Measurements from ENCODE around the gene CAMK2B. TPM values are rescaled to one million over a fixed set of nuclear protein-coding genes. Genes with fewer than 3 reads are reported as not detected.

The CAMK2B gene
- total RNA-seq, 1 experiment from 2014 or later: 0.34 TPM

DNA sequence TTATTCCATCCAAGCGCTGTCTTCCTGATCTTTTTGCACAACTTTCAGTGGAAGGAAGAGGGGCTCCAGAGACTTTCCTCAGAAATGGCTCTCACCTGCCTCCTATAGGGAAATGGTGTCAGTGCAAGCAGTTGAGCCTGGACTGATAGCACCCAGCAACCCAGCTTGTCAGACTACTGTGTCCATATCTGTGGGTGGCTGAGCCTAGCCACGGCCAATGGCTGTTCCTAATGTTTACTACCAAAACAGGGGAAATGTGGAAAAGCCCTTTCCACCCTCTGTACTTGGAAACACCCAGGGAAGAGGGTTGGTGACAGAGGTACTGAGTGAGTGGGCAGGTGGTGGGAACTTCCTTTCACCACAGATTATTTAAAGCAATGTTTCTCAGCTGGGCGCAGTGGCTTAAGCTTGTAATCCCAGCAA is 128.9 kb downstream of the CAMK2B start:
- TF ChIP-seq, protein P1, sequence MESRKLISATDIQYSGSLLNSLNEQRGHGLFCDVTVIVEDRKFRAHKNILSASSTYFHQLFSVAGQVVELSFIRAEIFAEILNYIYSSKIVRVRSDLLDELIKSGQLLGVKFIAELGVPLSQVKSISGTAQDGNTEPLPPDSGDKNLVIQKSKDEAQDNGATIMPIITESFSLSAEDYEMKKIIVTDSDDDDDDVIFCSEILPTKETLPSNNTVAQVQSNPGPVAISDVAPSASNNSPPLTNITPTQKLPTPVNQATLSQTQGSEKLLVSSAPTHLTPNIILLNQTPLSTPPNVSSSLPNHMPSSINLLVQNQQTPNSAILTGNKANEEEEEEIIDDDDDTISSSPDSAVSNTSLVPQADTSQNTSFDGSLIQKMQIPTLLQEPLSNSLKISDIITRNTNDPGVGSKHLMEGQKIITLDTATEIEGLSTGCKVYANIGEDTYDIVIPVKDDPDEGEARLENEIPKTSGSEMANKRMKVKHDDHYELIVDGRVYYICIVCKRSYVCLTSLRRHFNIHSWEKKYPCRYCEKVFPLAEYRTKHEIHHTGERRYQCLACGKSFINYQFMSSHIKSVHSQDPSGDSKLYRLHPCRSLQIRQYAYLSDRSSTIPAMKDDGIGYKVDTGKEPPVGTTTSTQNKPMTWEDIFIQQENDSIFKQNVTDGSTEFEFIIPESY (IDR thresholded peaks at IDR 0.05; ENCODE audit: extremely low read depth, insufficient replicate concordance, low read length): no peak
- TF ChIP-seq MAX (IDR thresholded peaks at IDR 0.05): no peak
- TF ChIP-seq, protein P2, sequence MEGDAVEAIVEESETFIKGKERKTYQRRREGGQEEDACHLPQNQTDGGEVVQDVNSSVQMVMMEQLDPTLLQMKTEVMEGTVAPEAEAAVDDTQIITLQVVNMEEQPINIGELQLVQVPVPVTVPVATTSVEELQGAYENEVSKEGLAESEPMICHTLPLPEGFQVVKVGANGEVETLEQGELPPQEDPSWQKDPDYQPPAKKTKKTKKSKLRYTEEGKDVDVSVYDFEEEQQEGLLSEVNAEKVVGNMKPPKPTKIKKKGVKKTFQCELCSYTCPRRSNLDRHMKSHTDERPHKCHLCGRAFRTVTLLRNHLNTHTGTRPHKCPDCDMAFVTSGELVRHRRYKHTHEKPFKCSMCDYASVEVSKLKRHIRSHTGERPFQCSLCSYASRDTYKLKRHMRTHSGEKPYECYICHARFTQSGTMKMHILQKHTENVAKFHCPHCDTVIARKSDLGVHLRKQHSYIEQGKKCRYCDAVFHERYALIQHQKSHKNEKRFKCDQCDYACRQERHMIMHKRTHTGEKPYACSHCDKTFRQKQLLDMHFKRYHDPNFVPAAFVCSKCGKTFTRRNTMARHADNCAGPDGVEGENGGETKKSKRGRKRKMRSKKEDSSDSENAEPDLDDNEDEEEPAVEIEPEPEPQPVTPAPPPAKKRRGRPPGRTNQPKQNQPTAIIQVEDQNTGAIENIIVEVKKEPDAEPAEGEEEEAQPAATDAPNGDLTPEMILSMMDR (IDR thresholded peaks at IDR 0.05 in 2 of 3, conservative IDR thresholded peaks at IDR 0.05 in 1 of 3; ENCODE audit: borderline replicate concordance in 1 of 3, insufficient read depth in 1 of 3, low read depth in 2 of 3, low read length in 2 of 3): peak; percentile 74 to 82 (median 76); a peak in 5 of 6 replicates
- TF ChIP-seq YY1 (IDR thresholded peaks at IDR 0.05; ENCODE audit: extremely low read depth, insufficient replicate concordance, low read depth, low read length): no peak
- TF ChIP-seq EZH2phosphoT487 (IDR thresholded peaks at IDR 0.05; ENCODE audit: borderline replicate concordance): no peak
- no peak for TF ChIP-seq ATF3 (IDR thresholded peaks at IDR 0.05)
- no peak for TF ChIP-seq ELF1 (IDR thresholded peaks at IDR 0.05; ENCODE audit: borderline replicate concordance, low read depth)
- no peak for TF ChIP-seq CEBPB (IDR thresholded peaks at IDR 0.05; ENCODE audit: low read depth)
- TF ChIP-seq SP1 (IDR thresholded peaks at IDR 0.05; ENCODE audit: low read depth): no peak
- peak; percentile 90 for TF ChIP-seq RAD21 (IDR thresholded peaks at IDR 0.05; ENCODE audit: low read depth)
- no peak for TF ChIP-seq EZH2 (IDR thresholded peaks at IDR 0.05)
- ChIA-PET RAD21 (ENCODE audit: low non-redundant PET in 1 of 2, low total read pairs in 2 of 2, uncharacterized antibody in 2 of 2, unreplicated experiment in 2 of 2) (interaction anchor here in 1 of 2 experiments (1.0 kb wide), 1 partner anchor 65 kb away, joined by 4 read pairs; no protein-coding TSS in a partner anchor), POLR2A (interaction anchor here (0.6 to 1.5 kb wide), 2 partner anchors 115 to 177 kb away, joined by 3 to 6 read pairs; no protein-coding TSS in a partner anchor), CTCF (interaction anchor here (1.0 to 1.9 kb wide), 5 partner anchors 55 to 177 kb away, joined by 3 to 10 read pairs (median 5); no protein-coding TSS in a partner anchor)
- Histone ChIP-seq H3K79me2 (ENCODE audit: insufficient read depth, low read length) (peaks cover 6% of the 10 kb centered on the region), H3K9me3 (ENCODE audit: control insufficient read depth in 1 of 2, insufficient read depth in 1 of 2, low read depth in 1 of 2, low read length in 2 of 2) (no peaks in the 10 kb centered on the region), H3K4me2 (ENCODE audit: low read length) (no peak overlapping the region), H4K20me1 (ENCODE audit: insufficient read depth) (no peaks in the 10 kb centered on the region), H3K9me2 (ENCODE audit: insufficient read depth) (no peaks in the 10 kb centered on the region), H3K4me3 (replicated peaks in 1 of 2; ENCODE audit: low read depth in 1 of 2, low read length in 2 of 2) (no peak overlapping the region), H3K36me3 (ENCODE audit: control insufficient read depth in 1 of 2, insufficient read depth in 2 of 2, low read length in 2 of 2) (no peaks in the 10 kb centered on the region), H3K4me1 (ENCODE audit: control insufficient read depth in 1 of 2, insufficient read depth in 2 of 2, low read length in 2 of 2) (peaks cover 0 to 16% of the 10 kb centered on the region in 2 experiments; a peak in 1 of 4 replicates), H3K27me3 (ENCODE audit: insufficient read depth, low read length) (no peaks in the 10 kb centered on the region), H3K9ac (ENCODE audit: low read length) (no peak overlapping the region), H2AFZ (ENCODE audit: low read depth, low read length, poor library complexity, severe bottlenecking) (peak overlapping the region; percentile 52), H3K27ac (ENCODE audit: low read depth, low read length) (no peak overlapping the region)
- DNase-seq (ENCODE audit: low read depth, low spot score) (peak; percentile 47), ATAC-seq (peak; percentile 61)
- BruUV-seq (replicated peaks): no TSS peak
- intact Hi-C loops (cut with micrococcal nuclease): loop anchor here (1.0 to 2.0 kb wide), 3 partner anchors 65 to 124 kb away; partner anchors contain the start of gene POLM
